NCI-H2029 treated with DMSO at 0.1 percent for 48 hours (cell line): ENCODE measurements around the gene SCAMP5.

Experiments
- DNase-seq: peaks from one replicate; lab custom pipeline; 2025; lab: John Stamatoyannopoulos, UW

SCAMP5 gene

GRCh38 chr15:74995182-74995778, at the start of gene SCAMP5:
Gene SCAMP5, plus strand, starts transcription at chr15:74995563. Its CDS starts 16,277 bp downstream, at chr15:75011840.
- peak; percentile 32 for DNase-seq

- no peak for DNase-seq
These were observed 45.1 kb upstream of the SCAMP5 start for GRCh38 chr15:74950078-74950908.

- no peak for DNase-seq
These were observed 44.4 kb upstream of the SCAMP5 start for GRCh38 chr15:74951006-74951405.

GRCh38 chr15:74954515-74954914, 40.8 kb upstream of the SCAMP5 start:
- no peak for DNase-seq

- DNase-seq: no peak
These were observed 40.3 kb upstream of the SCAMP5 start for GRCh38 chr15:74955017-74955416.

DNA sequence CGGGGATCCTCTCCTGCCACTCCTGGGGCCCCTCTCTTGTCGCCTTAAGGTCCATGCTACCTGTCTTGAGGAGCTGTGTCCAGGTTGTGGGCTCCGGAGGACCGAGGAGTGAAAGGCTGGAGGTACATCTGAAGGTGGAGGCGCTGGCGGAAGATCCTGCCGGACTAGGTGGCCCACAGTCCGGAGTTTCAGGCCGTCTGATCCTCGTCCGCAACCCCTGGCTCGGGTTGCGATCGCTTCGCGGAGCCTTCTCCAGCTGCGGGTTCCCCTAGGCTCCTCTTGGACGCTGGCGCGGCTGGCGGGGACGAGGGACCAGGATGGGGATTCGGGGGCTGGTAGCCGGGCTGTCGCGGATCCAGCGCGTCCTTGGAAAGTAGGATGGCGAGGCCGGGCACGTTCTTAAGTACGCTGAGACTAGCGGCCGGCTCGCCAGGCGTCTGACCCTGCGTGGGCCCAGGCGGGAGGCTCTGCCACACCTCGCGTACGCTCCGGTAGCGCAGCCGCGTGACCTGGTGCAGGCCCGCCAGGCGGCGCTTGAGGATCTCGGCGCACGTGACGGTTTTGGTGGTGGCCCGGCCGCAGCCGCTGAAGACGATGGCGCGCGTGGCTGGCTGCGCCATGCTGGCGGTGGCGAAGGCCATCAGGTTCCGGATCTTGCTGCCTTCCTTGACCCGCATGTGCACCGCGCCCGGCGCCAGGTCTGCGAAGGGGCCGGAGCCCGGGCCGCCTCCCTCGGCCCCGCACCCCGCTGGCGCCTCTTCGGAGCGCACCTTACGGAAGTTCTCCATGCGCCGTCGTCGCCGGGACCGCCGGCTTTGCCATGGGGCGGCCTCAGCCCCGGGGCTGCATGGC, 39.3 kb upstream of the SCAMP5 start:
- no peak for DNase-seq

DNA sequence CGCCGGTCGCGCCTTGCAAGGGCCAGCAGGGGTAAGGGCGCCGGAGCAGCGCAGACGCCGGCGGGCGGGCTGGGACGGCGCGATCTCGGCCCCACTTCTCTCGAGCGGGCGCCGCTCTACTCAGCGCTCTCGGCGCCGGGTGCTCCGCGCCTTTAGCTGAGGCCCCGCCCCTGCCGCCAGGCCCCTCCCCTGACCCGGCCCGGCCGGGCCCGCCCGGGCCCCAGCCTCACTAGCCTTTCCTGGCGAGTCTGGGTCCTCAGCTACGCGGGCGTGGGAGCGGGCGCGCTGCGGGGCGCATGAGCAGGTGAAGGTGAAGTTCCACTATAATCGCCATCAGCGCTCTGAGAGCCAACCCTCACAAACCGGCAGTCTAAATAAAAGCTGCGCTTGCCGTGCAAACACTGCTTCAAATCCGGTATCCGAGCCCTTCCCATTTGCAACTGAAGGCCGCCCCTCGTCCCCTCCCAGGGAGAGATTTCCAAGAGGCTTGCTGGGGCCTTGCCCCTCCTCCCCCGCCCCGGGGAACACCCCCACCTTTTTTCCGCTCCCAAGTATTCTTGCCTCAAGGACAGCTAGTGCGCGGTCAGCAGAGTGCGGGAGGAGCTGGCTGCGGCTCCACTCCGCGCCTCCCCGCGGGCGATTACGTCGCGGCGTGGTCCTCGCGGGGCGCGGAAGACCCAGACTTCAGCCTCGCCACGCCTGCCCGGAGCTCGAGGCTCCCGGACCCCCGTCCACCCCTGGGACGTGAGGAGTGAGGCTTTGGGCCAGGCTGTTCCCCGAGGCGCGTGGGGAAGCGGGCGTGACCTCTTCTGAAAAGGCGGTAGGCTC, 38.5 kb upstream of the SCAMP5 start, which contains the start of gene RPP25:
Gene RPP25 (minus strand): TSS at position 125 of the 828 bp plus-strand sequence. CDS start 189 bp downstream, outside the sequence.
- no peak for DNase-seq

DNA sequence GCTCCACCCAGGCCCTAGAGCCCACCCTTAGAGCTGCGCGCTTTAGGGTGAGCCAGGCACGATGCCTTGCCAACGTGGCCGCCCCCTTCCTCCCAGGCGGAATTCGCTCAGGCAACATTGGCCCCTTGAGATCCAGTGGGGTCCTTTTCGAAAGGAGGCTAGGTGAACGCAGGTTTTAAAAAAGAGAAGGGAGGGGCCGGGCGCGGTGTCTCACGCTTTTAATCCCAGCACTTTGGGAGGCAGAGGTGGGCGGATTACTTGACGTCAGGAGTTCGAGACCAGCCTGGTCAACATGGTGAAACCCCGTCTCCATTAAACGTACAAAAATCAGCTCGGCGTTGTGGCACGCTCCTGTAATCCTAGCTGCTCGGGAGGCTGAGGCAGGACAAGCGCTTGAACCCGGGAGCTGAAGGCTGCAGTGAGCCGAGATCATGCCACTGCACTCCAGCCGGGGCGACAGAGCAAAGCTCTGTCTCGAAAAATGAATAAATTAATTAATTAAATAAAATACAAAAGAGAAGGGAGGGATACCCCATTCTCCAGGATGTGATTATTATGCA, 37.8 kb upstream of the SCAMP5 start:
- DNase-seq: no peak

GRCh38 chr15:74958320-74958907, 36.9 kb upstream of the SCAMP5 start:
- no peak for DNase-seq

GRCh38 chr15:74958908-74959585, 36.3 kb upstream of the SCAMP5 start:
- DNase-seq: no peak

DNA sequence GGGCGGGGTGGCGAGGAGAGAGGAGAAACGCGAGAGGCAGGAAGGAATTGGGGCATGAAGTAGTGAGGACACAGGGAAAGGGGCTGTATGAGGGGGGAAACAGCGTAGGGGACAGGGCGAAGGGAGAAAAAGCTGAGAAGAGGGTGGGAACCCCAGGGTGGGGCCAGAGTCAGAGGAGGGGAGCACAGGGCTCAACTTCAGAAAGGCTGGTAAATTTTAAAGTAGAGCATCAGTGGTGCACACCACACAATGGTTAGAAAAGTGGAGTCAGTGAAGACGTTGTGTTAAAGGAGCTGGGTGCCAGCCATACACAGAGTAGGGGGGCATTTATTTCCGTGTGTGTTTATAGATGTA, 35.8 kb upstream of the SCAMP5 start:
- DNase-seq: no peak

DNA sequence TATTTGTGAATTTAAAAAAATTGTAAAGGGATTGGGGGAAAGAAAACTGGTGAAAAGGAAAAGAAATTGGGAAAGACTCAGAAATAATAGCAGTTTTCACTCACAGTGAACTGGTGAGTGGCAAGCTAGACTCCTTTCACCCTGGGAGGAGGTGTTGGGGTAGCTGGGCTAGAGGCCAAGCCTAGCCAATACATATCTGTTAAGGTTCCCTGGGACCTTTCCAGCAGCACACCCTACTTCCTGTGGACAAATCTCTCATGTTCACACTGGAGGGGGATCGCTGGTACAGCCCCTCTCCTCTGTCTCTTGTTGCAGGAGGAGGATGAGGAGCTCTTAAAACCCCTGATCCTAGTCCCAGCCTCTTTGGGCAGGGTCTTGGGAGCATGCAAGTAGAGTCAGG, 35.1 kb upstream of the SCAMP5 start:
- no peak for DNase-seq

DNA sequence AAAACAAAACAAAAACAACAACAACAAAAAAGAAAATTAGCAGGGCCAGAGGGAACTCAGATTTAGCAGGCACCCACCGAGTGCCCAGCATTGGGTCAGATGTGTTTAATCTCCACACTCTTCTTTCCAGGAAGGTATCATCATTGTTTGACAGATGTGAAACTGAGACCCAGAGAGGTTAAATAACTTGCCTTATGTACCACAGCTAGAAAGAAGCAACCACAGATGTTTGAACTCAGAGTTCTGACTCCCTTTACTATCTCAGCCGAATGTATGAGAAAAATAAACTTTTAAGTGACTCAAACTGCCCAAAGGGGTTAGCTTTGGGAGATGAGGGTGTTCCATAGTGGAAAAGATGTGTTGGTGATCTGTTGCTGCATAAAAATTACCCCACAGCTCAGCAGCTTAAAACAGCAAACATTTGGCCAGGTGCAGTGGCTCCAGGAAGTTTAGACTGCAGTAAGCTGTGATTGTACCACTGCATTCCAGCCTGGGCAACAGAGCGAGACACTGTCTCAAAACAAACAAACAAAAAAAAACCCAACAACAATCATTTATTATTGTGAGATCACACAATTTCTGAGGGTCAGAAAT, 34.3 kb upstream of the SCAMP5 start:
- DNase-seq: no peak

DNA sequence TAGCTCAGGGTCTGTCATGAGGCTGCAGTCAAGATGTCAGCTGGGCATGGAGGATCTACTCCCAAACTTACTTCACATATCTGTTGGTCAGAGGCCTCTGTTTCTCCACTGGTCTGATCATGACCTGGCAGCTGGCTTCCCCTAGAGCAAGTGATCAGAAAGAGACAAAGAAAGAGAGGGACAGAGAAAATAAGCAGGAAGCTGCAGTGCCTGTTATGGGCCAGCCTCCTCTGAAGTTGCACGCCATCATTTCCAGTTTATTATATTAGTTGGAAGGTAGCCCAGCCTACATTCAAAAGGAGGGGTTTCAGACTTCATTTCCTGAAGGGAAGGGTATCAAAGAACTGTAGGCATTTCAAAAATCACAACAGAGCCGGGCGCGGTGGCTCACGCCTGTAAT, 33.7 kb upstream of the SCAMP5 start:
- peak; percentile 28 for DNase-seq

DNA sequence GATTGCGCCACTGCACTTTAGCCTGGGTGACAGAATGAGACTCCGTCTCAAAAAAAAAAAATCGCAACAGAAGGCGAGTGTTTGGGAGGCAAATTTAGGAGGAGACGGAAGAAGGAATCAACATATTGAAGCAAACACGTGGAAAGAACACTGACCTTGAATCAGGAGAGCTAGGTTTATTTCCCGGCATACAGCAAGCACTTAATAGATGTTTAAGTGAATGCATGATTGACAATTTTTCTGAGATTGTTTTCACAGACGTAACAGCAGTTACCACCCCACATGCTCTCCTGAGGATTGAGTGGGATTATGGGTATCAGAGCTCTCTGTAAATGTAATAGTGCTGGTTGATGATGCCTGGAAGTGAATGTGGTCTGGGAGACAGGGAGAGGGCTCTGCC, 33.1 kb upstream of the SCAMP5 start:
- no peak for DNase-seq

DNA sequence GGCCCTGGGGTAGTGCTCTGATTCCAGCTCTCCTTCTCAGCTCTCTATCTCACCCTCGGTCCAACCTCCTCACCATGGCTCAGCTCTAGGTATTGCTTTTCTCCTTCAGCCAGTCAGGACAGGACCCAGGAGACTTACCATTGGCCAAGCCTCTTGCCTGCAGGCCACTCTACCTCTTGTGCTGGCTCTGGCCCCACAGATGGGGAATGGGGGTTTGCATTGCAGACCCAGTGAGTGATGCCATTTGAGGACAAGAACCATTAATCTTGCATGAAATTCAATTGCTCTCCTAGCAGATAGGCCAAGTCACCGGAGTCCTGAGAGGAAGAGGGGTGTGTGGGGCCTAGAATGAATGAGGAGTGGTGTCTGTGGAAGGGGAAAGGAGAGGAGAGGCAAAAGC, 32.7 kb upstream of the SCAMP5 start:
- DNase-seq: no peak

DNA sequence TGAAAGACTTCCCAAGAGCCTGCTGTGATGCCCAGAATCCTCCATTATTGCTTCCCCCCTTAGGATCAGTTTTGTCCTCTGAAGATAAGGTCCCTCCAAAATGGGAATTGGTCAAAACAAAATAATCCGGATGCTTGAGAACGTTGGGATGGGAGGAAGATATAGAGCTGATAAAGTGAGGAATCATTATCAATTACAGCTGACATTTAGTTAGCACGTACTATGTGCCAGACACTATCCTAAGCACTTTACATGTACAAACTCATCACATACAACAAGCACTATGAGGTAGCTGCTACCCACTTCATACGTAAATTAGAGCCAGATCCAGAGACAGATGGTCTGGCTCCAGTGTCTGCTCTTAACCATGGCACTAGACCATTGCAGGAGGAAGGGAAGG, 32.1 kb upstream of the SCAMP5 start:
- no peak for DNase-seq

- DNase-seq: no peak
These were observed 30.6 kb upstream of the SCAMP5 start for GRCh38 chr15:74964794-74965193.

GRCh38 chr15:74967670-74968069, 27.7 kb upstream of the SCAMP5 start:
- no peak for DNase-seq

DNA sequence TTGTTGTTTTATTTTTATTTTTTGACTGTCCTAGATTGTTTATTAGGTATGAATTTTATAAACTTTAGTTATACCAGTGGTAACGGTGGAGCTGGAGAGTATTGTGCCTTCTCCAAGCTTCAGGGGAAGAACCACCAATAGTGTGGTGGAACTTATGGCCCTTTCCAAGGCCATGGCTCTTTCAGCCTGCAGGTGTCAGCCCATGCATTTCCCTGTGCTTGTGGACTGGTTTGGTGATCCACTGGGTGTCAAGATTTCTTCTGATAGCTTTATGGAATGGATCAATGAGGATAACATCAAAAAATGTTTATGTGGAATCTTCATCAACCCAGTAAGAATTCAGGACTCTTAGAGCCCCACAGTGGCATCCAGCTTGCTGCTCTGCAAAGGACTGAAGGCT, 19.2 kb upstream of the SCAMP5 start:
- DNase-seq: no peak
